ENCODE measurements around the gene RERE.

Gene RERE

DNA sequence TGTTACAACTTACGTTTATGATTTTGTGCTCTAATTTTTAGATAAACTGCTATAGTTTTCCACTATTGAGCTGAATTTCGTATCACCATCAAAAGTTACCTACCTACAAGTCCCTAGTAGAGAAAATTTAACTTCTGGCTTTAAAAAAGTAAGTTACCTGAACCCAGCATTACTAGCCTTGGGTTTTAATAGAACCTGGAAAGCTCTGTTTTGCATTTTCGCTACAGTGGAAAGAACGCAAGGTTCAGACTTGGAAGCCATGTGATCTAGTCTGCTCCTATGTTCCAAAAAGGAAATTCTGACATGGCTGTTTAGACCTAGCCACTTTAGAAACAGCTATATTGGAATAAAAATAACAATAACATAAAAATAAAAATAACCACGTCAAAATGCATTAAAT, 389.0 kb downstream of the RERE start:
- Histone ChIP-seq H3K9ac (ENCODE audit: low read depth, low read length) (no peak overlapping the region), H3K9me3 (ENCODE audit: control insufficient read depth, insufficient read depth, low read length) (no peaks in the 10 kb centered on the region), H3K4me1 (ENCODE audit: control insufficient read depth, insufficient read depth, low read length) (peaks cover 7% of the 10 kb centered on the region), H3K4me3 (ENCODE audit: low read depth, low read length) (no peak overlapping the region), H3K27me3 (ENCODE audit: control insufficient read depth, insufficient read depth, low read length) (no peaks in the 10 kb centered on the region), H3K36me3 (ENCODE audit: control insufficient read depth, insufficient read depth, low read length) (no peaks in the 10 kb centered on the region)

DNA sequence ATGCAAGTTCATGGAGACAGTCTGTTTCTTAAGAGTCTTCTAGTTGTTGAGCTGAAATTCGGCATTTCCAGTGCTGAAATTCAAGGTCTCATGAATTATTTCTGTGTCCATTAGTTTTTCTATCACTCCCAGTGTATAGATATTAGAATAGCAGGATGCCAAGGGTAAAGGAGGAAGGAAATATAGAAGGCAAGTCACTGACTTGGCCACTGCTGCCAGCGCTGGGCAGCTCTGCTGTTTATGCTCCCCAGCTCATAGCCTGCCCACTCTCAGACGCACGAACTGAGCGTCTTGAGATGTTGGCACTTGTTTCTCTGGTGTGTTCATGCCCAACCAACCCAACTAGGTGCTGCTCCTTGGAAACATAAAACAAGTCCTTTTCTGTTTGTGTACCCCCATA, 389.5 kb downstream of the RERE start:
- Histone ChIP-seq H3K4me1 (ENCODE audit: control insufficient read depth, insufficient read depth, low read length) (peaks cover 7% of the 10 kb centered on the region), H3K27me3 (ENCODE audit: control insufficient read depth, insufficient read depth, low read length) (no peaks in the 10 kb centered on the region), H3K9me3 (ENCODE audit: control insufficient read depth, insufficient read depth, low read length) (no peaks in the 10 kb centered on the region), H3K36me3 (ENCODE audit: control insufficient read depth, insufficient read depth, low read length) (no peaks in the 10 kb centered on the region), H3K4me3 (ENCODE audit: low read depth, low read length) (no peak overlapping the region), H3K9ac (ENCODE audit: low read depth, low read length) (no peak overlapping the region)

DNA sequence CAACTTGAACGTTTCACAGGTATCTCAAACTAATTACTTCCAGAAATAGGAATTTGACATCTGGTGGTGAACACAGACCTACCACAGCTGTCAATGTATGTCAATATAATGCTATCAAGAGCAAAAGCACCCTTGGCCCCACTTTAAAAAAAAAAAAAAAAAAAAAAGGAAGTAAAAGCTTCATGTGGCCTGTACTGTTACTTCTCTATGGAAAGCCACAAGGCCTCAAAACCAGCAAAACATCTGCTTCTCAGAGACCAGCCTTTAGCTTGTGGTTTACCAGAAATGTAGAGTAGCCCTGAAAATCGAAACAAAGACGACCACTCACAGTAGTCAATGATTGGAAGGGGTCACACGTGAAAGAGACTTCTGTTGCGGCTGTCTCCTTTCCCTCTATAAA, 389.9 kb downstream of the RERE start:
- Histone ChIP-seq H3K4me1 (ENCODE audit: control insufficient read depth, insufficient read depth, low read length) (peaks cover 9% of the 10 kb centered on the region), H3K9ac (ENCODE audit: low read depth, low read length) (no peak overlapping the region), H3K36me3 (ENCODE audit: control insufficient read depth, insufficient read depth, low read length) (no peaks in the 10 kb centered on the region), H3K4me3 (ENCODE audit: low read depth, low read length) (no peak overlapping the region), H3K27me3 (ENCODE audit: control insufficient read depth, insufficient read depth, low read length) (no peaks in the 10 kb centered on the region), H3K9me3 (ENCODE audit: control insufficient read depth, insufficient read depth, low read length) (no peaks in the 10 kb centered on the region)

DNA sequence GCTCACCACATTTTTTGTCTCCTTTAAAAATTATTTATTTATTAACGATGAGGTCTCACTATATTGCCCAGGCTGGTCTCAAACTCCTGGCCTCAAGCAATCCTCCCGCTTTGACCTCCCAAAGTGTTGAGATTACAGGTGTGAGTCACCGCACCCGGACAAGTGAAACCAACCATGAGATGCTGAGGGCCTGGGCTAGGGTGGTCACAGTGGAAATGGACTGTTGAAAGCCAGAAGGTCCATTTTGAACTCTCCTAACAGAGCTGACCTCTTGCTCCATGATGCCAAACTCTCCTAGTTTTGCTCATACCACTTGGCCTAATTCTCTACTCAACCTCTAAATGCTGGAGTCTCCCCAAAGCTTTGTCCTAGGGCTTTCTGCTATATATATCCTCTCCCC, 390.4 kb downstream of the RERE start:
- H3K4me1 ChIP-seq (ENCODE audit: control insufficient read depth, insufficient read depth, low read length), result peaks cover 12% of the 10 kb centered on the region
- no peaks in the 10 kb centered on the region for H3K36me3 ChIP-seq (ENCODE audit: control insufficient read depth, insufficient read depth, low read length)
- no peaks in the 10 kb centered on the region for H3K27me3 ChIP-seq (ENCODE audit: control insufficient read depth, insufficient read depth, low read length)
- no peaks in the 10 kb centered on the region for H3K9me3 ChIP-seq (ENCODE audit: control insufficient read depth, insufficient read depth, low read length)
- no peak overlapping the region for H3K9ac ChIP-seq (ENCODE audit: low read depth, low read length)
- no peak overlapping the region for H3K4me3 ChIP-seq (ENCODE audit: low read depth, low read length)

DNA sequence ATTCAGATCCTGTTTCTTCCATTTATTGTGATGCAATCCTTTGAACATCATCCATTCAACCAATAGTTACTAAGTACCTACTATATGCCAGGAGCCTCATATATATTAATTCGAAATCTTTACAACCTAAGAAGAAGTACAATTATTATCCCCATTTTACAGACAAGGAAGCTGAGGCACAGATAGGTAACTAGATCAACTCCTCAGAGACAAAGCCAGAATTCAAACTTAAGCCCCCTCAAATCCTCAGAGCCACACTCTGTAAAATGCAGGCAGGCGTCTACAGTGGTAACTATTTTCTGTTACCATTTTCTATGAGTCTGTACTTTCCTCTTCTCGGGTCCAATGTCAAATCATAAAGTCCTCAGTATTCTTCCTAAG, 391.7 kb downstream of the RERE start:
- Histone ChIP-seq H3K9ac (ENCODE audit: low read depth, low read length) (no peak overlapping the region), H3K27me3 (ENCODE audit: control insufficient read depth, insufficient read depth, low read length) (no peaks in the 10 kb centered on the region), H3K4me3 (ENCODE audit: low read depth, low read length) (no peak overlapping the region)

DNA sequence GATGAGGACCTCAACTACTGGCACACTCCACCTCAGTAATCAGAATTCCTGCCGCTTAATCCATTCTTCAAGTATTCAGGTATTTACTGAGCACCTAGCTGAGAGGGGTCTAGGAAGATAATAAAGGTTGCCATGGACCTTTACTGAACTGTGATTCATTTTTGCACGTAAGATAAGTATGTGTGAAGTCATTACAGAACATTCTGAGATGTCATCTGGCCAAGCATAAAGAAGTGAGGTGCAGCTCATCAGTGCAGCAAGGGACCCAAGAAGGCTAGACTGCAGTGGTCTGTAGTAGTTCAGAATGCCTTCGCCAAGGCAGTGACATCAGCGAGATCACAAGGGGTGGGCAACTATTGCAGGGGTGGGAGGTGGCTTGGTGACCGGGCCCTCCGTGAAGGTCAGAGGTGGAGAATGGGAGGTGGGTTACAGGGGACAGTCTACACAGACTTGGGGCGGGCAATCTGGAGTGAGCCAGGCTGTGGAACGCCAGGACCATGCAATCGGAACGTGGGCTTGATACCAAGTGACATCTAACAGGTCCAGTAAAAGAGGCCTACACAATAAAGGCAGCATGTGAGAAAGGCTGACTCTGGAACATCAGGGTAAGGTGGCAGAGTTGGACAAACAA, 392.2 kb downstream of the RERE start:
- Histone ChIP-seq H3K36me3 (ENCODE audit: control insufficient read depth, insufficient read depth, low read length) (no peaks in the 10 kb centered on the region), H3K27me3 (ENCODE audit: control insufficient read depth, insufficient read depth, low read length) (no peaks in the 10 kb centered on the region), H3K4me3 (ENCODE audit: low read depth, low read length) (no peak overlapping the region), H3K4me1 (ENCODE audit: control insufficient read depth, insufficient read depth, low read length) (peaks cover 18% of the 10 kb centered on the region), H3K9me3 (ENCODE audit: control insufficient read depth, insufficient read depth, low read length) (no peaks in the 10 kb centered on the region), H3K9ac (ENCODE audit: low read depth, low read length) (no peak overlapping the region)

More for the DNA sequence above, 391.7 kb downstream of the RERE start:
- no peaks in the 10 kb centered on the region for H3K36me3 ChIP-seq (ENCODE audit: control insufficient read depth, insufficient read depth, low read length)
- H3K4me1 ChIP-seq (ENCODE audit: control insufficient read depth, insufficient read depth, low read length), result peaks cover 13% of the 10 kb centered on the region
- H3K9me3 ChIP-seq (ENCODE audit: control insufficient read depth, insufficient read depth, low read length), result no peaks in the 10 kb centered on the region

DNA sequence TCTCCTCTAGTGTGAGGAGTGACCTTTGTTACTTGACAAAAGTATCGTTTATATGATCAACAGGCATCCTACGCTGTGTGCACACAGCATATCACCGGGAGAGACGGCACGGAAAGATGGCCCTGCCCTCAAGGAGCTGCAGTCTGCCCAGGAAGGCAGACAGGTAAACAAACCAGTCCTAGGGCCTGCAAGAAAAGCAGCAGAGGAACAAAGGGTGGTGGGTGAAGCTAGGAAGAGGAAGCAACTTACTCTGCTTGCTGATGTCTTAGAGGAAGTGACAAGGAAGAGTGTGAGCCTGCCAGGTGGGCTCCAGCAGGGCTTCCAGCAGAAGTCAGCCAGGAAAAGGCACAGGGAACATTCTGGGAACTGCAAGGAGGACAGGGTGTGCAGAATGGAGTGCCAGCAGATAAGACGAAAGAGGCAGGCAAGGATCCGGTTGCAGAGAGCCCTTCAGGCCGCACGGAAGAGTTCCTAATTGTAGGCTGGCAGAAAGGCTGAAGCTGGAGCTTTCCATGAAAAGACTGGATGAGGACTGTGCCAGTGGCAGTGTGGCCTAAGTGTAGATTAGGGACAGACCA, 392.8 kb downstream of the RERE start:
- peaks cover 24% of the 10 kb centered on the region for H3K4me1 ChIP-seq (ENCODE audit: control insufficient read depth, insufficient read depth, low read length)

DNA sequence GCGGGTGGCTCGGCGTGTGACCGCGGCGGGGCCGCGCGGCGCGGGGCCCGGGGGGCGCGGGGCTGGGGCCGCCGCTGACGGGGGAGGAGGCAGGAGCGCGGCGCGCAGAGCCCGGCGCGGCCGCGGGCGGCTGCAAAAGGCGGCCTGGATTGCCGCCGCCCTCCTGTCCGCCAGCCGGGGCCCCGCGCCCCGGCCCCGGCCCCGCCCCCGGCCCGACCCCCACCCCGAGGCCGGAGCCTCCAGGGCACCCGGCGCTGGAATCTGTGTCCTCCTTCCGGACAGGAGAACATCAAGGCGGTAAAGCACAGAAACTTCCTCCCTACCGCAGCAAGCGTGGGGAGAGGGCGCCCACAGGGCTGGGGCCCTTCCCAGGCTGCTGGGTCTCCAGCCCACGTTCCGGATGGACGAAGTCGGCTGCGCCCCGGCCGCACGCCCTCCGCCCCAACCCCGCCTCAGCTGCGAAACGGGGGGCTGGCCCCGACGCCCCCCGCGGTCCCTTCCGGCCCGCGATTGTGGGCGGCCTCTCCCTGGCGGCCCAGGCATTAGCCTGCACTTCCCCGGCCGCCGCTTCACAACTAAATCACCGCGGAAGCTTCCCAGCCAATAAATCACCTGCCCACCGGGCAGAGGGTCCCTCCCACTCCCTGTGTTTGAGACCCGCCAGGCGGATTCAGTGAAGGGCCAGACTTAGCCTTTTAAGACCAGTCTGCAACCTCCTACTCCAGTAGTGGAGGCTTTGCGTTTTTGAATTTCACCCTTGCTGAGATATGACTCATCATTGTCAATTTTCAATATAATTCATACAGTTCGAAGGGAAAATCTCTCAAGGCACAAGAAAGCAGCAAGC, 393.5 kb downstream of the RERE start:
- Histone ChIP-seq H3K4me3 (ENCODE audit: low read depth, low read length) (peak overlapping the region; percentile 77), H3K9ac (ENCODE audit: low read depth, low read length) (peak overlapping the region; percentile 56), H3K27me3 (ENCODE audit: control insufficient read depth, insufficient read depth, low read length) (no peaks in the 10 kb centered on the region), H3K4me1 (ENCODE audit: control insufficient read depth, insufficient read depth, low read length) (peaks cover 26% of the 10 kb centered on the region), H3K9me3 (ENCODE audit: control insufficient read depth, insufficient read depth, low read length) (no peaks in the 10 kb centered on the region), H3K36me3 (ENCODE audit: control insufficient read depth, insufficient read depth, low read length) (no peaks in the 10 kb centered on the region)

More for the DNA sequence above, 392.8 kb downstream of the RERE start:
- H3K9me3 ChIP-seq (ENCODE audit: control insufficient read depth, insufficient read depth, low read length), result no peaks in the 10 kb centered on the region
- H3K4me3 ChIP-seq (ENCODE audit: low read depth, low read length), result peak overlapping the region; percentile 63
- H3K9ac ChIP-seq (ENCODE audit: low read depth, low read length), result peak overlapping the region; percentile 56
- no peaks in the 10 kb centered on the region for H3K36me3 ChIP-seq (ENCODE audit: control insufficient read depth, insufficient read depth, low read length)
- H3K27me3 ChIP-seq (ENCODE audit: control insufficient read depth, insufficient read depth, low read length), result no peaks in the 10 kb centered on the region

DNA sequence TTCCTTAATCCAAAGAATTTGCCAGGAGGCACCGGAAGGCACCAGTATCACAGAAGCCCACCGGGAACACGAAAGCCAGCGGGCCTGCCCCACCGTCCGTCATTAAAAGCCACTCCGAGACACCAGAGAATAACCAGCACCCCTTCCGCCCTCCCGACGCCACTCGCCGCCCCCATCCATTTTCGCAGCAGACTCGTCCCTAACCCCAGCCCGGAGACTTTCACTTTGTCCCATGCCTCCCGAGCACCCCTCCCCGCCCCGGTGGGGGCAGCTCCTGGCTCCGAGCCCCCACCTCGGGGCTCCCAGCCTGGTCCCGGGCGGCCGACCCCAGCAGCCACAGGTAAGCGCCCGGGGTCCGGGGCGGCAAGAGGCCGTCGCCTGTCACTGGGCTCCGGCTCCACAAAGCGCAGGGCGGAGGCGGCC, 394.2 kb downstream of the RERE start:
- Histone ChIP-seq H3K4me3 (ENCODE audit: low read depth, low read length) (peak overlapping the region; percentile 77), H3K27me3 (ENCODE audit: control insufficient read depth, insufficient read depth, low read length) (no peaks in the 10 kb centered on the region), H3K4me1 (ENCODE audit: control insufficient read depth, insufficient read depth, low read length) (peaks cover 27% of the 10 kb centered on the region), H3K36me3 (ENCODE audit: control insufficient read depth, insufficient read depth, low read length) (no peaks in the 10 kb centered on the region), H3K9ac (ENCODE audit: low read depth, low read length) (peak overlapping the region; percentile 71), H3K9me3 (ENCODE audit: control insufficient read depth, insufficient read depth, low read length) (no peaks in the 10 kb centered on the region)

DNA sequence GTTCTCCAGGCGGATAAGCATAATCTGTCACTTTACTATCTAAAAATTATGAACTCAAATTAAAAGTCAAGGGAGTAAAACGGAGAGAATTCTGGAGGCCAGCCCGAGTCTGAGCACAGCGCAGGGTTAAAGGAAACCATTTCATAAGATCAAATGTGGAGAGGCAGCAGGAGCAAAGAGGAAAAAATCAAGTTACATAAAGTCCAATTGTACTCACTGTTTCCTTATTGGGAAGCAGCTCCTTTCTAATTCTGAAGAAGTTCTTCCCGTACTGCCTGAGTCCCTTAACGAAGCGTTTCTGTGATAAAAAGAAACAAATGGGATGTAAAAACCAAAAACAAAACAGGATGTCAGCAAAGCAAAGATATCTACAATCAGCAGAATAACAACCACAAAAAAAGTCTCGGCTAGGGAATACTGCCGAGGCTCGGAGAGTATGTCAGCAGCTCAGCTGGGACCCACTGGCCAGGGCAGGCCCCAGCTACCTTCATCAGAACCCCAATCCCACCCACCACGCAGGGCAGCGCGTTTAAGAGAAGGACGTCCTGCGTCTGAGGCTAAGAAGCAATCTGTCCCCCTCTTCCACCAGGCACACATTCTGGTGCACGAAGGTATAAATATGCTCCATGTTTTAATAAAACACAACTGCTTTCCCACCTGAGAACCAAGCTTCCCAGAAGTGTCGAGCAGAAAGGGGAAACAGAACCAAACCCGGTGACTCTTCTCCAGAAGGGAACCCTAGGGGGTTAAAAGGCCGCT, 394.8 kb downstream of the RERE start:
- Histone ChIP-seq H3K4me1 (ENCODE audit: control insufficient read depth, insufficient read depth, low read length) (peaks cover 33% of the 10 kb centered on the region), H3K4me3 (ENCODE audit: low read depth, low read length) (peak overlapping the region; percentile 77), H3K9me3 (ENCODE audit: control insufficient read depth, insufficient read depth, low read length) (no peaks in the 10 kb centered on the region), H3K27me3 (ENCODE audit: control insufficient read depth, insufficient read depth, low read length) (no peaks in the 10 kb centered on the region), H3K36me3 (ENCODE audit: control insufficient read depth, insufficient read depth, low read length) (no peaks in the 10 kb centered on the region), H3K9ac (ENCODE audit: low read depth, low read length) (peak overlapping the region; percentile 71)

DNA sequence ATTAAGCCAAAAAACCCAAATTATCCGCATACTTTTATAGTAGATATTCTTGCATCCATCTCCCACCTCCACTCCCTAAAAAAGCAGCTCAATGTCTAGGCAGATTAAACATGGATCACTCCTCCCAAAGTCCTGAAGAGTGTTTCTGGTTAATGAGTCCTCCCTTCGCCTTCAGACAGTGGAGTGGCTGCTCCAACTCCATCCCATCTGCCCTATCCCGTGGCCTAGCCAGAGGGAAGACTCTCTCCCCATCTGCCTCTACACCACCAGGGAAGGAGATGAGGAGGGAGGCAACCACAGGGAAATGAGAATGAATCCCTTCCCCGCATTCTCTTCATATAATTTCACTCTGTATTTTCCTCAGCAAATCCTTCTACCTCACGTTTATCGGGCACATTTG, 395.7 kb downstream of the RERE start:
- Histone ChIP-seq H3K4me1 (ENCODE audit: control insufficient read depth, insufficient read depth, low read length) (peaks cover 40% of the 10 kb centered on the region), H3K9ac (ENCODE audit: low read depth, low read length) (no peak overlapping the region), H3K4me3 (ENCODE audit: low read depth, low read length) (no peak overlapping the region), H3K36me3 (ENCODE audit: control insufficient read depth, insufficient read depth, low read length) (no peaks in the 10 kb centered on the region), H3K27me3 (ENCODE audit: control insufficient read depth, insufficient read depth, low read length) (no peaks in the 10 kb centered on the region), H3K9me3 (ENCODE audit: control insufficient read depth, insufficient read depth, low read length) (no peaks in the 10 kb centered on the region)
